WERI-Rb-1 (cell line): Measurements from ENCODE around the gene TBXAS1.

Experiments
- DNase-seq: peaks from one replicate; pipeline ENCODE4 v3.0.0-alpha.2; 2020
- H3K27ac ChIP-seq: fragments of 250-450 bp; sonication (Bioruptor Pico); 2 replicates; pipeline ENCODE4 v1.5.1; 2020; ENCODE audit warnings: mild to moderate bottlenecking, moderate library complexity
- H3K27me3 ChIP-seq: fragments of 250-450 bp; sonication (Bioruptor Pico); 2 replicates; pipeline ENCODE4 v1.5.1; 2021; ENCODE audit warnings: mild to moderate bottlenecking, low read depth, moderate library complexity; ENCODE audit not compliant: insufficient read depth, severe bottlenecking
- H3K36me3 ChIP-seq: fragments of 250-450 bp; sonication (Bioruptor Pico); 2 replicates; pipeline ENCODE4 v1.5.1; 2020; ENCODE audit warnings: mild to moderate bottlenecking, moderate library complexity
- H3K4me3 ChIP-seq: 2 replicates; pipeline ENCODE4 v1.5.1; 2011; ENCODE audit warnings: low read depth, mild to moderate bottlenecking, control low read depth, low read length
- H3K9me3 ChIP-seq: fragments of 250-450 bp; sonication (Bioruptor Pico); 2 replicates; pipeline ENCODE4 v1.5.1; 2021; ENCODE audit warnings: mild to moderate bottlenecking, moderate library complexity; ENCODE audit not compliant: severe bottlenecking
- TF ChIP-seq, protein P1 (sequence below): IDR thresholded peaks from 2 replicates; pipeline ENCODE4 v1.5.1; 2011; ENCODE audit warnings: low read depth, mild to moderate bottlenecking, control low read depth, inconsistent platforms, low read length

TBXAS1 gene

GRCh38 chr7:139915268-139915863 is 86.3 kb downstream of the TBXAS1 start:
- Histone ChIP-seq H3K27me3 (no peaks in the 10 kb centered on the region), H3K27ac (no peak overlapping the region), H3K36me3 (no peaks in the 10 kb centered on the region), H3K9me3 (peaks cover 4% of the 10 kb centered on the region), H3K4me3 (no peak overlapping the region)
- TF ChIP-seq, protein P1, sequence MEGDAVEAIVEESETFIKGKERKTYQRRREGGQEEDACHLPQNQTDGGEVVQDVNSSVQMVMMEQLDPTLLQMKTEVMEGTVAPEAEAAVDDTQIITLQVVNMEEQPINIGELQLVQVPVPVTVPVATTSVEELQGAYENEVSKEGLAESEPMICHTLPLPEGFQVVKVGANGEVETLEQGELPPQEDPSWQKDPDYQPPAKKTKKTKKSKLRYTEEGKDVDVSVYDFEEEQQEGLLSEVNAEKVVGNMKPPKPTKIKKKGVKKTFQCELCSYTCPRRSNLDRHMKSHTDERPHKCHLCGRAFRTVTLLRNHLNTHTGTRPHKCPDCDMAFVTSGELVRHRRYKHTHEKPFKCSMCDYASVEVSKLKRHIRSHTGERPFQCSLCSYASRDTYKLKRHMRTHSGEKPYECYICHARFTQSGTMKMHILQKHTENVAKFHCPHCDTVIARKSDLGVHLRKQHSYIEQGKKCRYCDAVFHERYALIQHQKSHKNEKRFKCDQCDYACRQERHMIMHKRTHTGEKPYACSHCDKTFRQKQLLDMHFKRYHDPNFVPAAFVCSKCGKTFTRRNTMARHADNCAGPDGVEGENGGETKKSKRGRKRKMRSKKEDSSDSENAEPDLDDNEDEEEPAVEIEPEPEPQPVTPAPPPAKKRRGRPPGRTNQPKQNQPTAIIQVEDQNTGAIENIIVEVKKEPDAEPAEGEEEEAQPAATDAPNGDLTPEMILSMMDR = no peak
- no peak for DNase-seq

DNA sequence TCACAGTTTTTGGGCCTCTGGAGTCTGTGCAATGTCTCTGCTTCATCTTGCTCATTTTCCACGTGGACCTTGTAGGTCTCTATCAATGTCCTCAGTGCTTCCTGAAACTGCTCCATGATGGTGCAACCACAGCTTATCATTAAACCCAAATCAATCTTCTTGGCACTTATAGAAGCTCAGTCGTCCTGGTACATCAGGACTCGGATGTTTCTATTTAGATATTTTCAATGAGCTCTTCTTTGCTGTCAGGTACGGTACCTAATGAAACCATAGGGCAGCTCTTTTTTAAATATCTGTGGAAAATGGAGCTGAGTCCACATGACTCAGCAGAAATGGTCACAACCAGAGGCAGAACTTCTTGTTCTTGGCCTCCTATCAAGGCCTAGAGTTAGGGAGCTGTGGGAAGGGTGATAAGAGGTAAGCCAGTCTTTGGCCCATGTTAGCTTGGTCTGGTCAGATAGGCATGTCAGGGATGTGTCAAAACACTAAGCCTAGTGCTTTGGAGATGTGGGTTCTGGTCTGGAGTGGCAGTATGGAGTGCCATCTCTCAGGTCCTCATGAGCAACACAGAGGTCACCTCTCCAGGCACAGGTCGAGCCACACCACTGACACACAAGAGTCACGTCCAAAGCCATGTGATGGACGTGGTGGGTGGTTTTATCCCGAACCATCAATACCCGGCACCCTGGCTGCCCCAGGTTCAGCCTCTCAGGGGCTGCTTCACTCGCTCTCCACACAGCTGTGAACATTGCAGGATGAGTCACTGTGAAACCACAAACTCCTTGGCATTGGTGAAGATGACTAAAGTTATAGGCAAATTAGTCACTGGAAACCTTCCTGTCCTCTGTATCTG is 87.0 kb downstream of the TBXAS1 start:
- TF ChIP-seq, protein P1 = no peak
- Histone ChIP-seq H3K4me3 (no peak overlapping the region), H3K27ac (no peak overlapping the region), H3K9me3 (peaks cover 4% of the 10 kb centered on the region), H3K36me3 (no peaks in the 10 kb centered on the region), H3K27me3 (no peaks in the 10 kb centered on the region)
- no peak for DNase-seq

DNA sequence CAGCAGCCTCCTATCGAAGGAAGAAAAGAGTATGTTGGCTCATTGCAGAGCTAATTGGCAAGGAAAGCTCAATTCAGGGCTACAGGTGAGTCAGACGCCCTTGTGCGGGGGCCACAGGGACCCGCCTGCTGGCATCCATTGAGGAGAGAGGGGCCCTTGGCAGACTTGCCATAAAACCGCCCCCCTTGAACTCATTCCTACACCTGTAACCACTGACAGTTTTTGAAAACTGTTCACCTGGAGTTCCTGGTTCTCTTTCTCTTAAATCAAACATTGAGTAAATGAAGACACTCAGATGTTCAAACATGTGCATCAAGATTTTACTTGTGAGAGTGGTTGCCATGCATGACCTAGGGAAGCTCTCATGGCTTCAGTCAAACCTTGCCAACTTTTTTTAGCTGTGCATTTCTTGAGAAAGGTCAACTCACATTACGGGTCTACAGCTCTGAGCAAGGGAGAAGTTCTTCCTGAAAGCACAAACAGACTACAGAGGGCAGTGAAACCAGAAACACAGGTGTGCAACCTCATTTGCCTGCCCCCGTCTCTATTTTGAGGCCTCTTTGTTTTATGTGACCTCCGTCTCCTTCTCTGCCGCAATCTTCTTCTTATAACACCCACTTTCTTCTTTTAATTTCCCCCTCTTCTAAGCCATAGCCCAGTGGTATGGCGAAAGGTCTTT is 87.8 kb downstream of the TBXAS1 start:
- TF ChIP-seq, protein P1 = no peak
- DNase-seq = no peak
- no peak overlapping the region for H3K27ac ChIP-seq
- H3K9me3 ChIP-seq = peaks cover 4% of the 10 kb centered on the region
- no peaks in the 10 kb centered on the region for H3K36me3 ChIP-seq
- H3K27me3 ChIP-seq = no peaks in the 10 kb centered on the region
- no peak overlapping the region for H3K4me3 ChIP-seq

DNA sequence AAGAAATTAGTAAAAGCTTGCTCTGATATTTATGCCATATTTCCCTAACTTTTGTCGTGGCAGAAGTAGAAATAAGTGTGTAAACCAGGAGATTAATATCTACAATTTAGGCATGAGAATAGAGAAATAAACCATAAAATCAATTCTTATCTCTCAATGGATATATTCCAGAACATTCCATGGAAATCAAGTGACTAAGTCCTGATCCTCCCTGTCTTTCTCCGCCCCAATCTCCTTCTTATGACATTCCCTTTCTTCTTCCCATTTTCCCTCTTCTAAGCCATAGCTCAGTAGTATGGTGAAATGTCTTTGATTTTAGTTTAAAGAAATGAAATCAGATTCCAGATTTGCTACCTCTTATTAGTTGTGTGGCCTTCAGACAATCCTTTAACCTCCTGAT is 88.8 kb downstream of the TBXAS1 start:
- no peak overlapping the region for H3K4me3 ChIP-seq
- H3K27ac ChIP-seq = no peak overlapping the region

GRCh38 chr7:139918480-139918879 is 89.4 kb downstream of the TBXAS1 start:
- Histone ChIP-seq H3K27ac (no peak overlapping the region), H3K27me3 (no peaks in the 10 kb centered on the region), H3K36me3 (no peaks in the 10 kb centered on the region), H3K4me3 (no peak overlapping the region), H3K9me3 (peaks cover 4% of the 10 kb centered on the region)
- TF ChIP-seq, protein P1 = no peak
- no peak for DNase-seq

More for the DNA sequence above, 88.8 kb downstream of the TBXAS1 start:
- Histone ChIP-seq H3K27me3 (no peaks in the 10 kb centered on the region), H3K36me3 (no peaks in the 10 kb centered on the region), H3K9me3 (peaks cover 4% of the 10 kb centered on the region)
- no peak for DNase-seq
- TF ChIP-seq, protein P1 = no peak
